ENCODE measurements around the gene PDE9A.

The PDE9A gene

GRCh38 chr21:42786884-42787283 lies 133.5 kb downstream of the PDE9A start:
- H3K4me3 ChIP-seq (ENCODE audit: low read depth, low read length) = no peak overlapping the region
- in situ Hi-C loops (cut with HindIII; ENCODE audit: low sequenced_read_pairs) = no loop called here
- DNase-seq (ENCODE audit: low read depth) = no peak
- no peak for TF ChIP-seq CTCF (IDR thresholded peaks at IDR 0.05; ENCODE audit: low read depth, low read length, missing control alignments)

GRCh38 chr21:42787613-42788012 lies 134.2 kb downstream of the PDE9A start:
- in situ Hi-C loops (cut with HindIII; ENCODE audit: low sequenced_read_pairs) = no loop called here
- TF ChIP-seq CTCF (IDR thresholded peaks at IDR 0.05; ENCODE audit: low read depth, low read length, missing control alignments) = no peak
- H3K4me3 ChIP-seq (ENCODE audit: low read depth, low read length) = no peak overlapping the region
- DNase-seq (ENCODE audit: low read depth) = no peak

DNA sequence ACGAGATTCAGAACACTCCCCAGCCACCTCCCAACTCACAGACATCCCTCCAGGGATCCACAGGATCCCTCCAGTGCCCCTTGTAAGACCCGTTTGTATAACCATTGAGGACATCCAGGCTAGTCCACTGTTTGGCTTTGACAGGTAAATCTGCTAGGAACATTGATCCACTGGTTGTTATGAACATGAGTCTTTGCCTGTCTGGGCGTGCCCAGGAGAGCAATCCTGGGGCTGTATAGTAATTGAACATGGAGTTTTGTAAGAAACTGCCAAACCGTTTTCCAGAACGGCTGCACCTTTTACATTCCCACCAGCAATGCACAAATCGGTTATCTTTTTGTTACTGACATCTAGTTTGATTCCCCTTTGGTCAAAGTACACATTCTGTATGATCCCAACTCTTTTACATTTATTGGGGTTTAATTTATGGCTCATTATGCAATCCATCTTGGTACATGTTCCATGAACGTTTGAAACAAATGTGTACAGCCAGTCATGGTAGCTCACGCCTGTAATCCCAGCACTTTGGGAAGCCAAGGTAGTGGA lies 137.2 kb downstream of the PDE9A start:
- in situ Hi-C loops (cut with HindIII; ENCODE audit: low sequenced_read_pairs) = no loop called here
- no peak for TF ChIP-seq CTCF (IDR thresholded peaks at IDR 0.05; ENCODE audit: low read depth, low read length, missing control alignments)
- no peak for DNase-seq (ENCODE audit: low read depth)
- H3K4me3 ChIP-seq (ENCODE audit: low read depth, low read length) = no peak overlapping the region

GRCh38 chr21:42793774-42794173 lies 140.4 kb downstream of the PDE9A start:
- TF ChIP-seq CTCF (IDR thresholded peaks at IDR 0.05; ENCODE audit: low read depth, low read length, missing control alignments) = no peak
- no peak for DNase-seq (ENCODE audit: low read depth)
- H3K4me3 ChIP-seq (ENCODE audit: low read depth, low read length) = no peak overlapping the region
- in situ Hi-C loops (cut with HindIII; ENCODE audit: low sequenced_read_pairs) = no loop called here

GRCh38 chr21:42794551-42794950 lies 141.1 kb downstream of the PDE9A start:
- TF ChIP-seq CTCF (IDR thresholded peaks at IDR 0.05; ENCODE audit: low read depth, low read length, missing control alignments) = no peak
- no peak overlapping the region for H3K4me3 ChIP-seq (ENCODE audit: low read depth, low read length)
- in situ Hi-C loops (cut with HindIII; ENCODE audit: low sequenced_read_pairs) = no loop called here
- no peak for DNase-seq (ENCODE audit: low read depth)

DNA sequence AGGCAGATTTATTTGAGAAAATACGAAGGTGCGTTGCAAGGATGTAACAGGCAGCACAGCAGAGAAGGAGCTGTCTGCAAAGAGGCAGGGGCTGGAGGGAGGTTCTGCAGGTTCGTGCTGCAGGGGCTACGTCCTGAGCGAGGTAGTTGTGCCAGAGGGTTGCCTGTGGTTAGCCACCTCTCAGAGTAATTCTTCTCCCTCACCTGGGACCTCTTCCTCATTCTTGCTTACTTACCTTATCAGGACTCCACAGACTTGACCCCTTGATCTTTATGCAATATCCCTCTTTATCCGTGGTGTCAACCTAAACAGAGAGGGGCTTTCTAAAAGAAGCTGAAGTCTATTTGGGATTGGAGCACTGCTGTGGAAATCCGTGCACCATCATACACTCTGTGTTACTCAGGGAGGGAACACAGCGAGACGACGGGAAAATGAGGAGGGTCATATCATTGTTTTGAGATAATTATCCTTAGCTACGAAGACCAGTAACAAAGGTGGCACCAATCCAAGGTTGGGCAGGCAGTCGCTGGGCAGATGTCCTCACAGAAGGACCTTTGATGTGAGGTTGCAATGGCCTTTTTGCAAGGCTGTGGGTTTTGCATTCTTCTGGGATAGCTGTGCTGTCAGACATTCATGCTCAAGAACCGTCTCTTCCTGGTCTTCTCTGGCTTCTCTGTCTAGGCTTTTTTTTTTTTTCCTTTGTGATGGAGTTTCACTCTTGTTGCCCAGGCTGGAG lies 143.1 kb downstream of the PDE9A start:
- in situ Hi-C loops (cut with HindIII; ENCODE audit: low sequenced_read_pairs) = no loop called here
- no peak overlapping the region for H3K4me3 ChIP-seq (ENCODE audit: low read depth, low read length)
- no peak for TF ChIP-seq CTCF (IDR thresholded peaks at IDR 0.05; ENCODE audit: low read depth, low read length, missing control alignments)
- no peak for DNase-seq (ENCODE audit: low read depth)

Data from astrocyte of the cerebellum (primary cell).